ENCODE data around the gene FHIT. TPM values are rescaled to one million over a fixed set of nuclear protein-coding genes. Genes with fewer than 3 reads are reported as not detected.
"Not testable (repeated sequence)": the region's sequence is repeated elsewhere in the genome, so short reads cannot be mapped to it uniquely, and the experiment has no call there.

Gene FHIT
- total RNA-seq, 1 donor from 2014 or later, result 26.0 TPM

DNA sequence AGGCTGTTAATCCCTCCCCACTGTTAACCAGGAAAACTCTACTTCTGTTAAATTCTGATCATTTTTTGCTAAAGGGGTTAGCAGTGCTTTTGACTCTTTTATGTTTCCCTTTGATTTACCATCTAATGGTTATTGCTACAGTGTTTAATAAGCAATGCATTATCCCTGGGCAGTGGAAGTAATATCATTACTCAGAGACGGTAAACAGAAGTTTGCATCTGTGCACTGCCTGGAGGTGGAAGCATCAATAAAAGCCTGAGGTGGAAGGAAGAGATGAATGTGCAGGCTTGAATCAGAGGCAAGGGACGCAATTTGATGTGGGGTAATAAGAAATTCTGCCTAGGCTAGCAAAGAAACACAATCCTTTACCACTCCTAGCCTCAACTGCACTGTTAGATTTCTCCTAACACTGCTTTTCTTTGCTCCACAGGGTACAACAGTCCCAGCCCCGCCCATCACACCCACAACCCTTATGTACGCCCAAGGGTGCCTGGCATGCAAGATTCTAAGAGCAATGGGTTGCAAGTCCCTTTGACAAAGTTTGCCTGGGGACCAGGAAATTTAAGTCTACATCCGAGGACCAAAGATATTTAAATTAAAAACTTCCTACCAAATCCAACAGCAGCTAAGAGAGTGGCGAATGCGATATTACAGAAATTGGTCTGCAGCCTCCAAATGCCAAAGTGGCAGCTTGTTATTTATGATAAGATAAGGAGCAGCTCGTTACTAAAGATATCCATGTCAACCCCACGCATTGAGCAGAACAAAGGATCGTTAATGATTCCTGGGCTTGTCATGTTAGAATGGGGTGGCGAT lies 261.4 kb downstream of the FHIT start:
- DNase-seq (ENCODE audit: low spot score), result no peak

DNA sequence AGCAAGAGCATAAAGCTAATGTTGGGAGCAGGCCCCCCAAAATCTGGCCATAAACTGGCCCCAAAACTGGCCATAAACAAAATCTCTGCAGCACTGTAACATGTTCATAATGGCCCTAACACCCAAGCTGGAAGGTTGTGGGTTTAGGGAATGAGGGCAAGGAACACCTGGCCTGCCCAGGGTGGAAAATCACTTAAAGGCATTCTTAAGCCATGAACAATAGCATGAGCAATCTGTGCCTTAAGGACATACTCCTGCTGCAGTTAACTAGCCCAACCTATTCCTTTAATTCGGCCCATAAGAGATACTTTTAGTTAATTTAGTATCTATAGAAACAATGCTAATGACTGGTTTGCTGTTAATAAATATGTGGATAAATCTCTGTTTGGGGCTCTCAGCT lies 264.1 kb downstream of the FHIT start:
- DNase-seq (ENCODE audit: low spot score), result not testable (repeated sequence)

DNA sequence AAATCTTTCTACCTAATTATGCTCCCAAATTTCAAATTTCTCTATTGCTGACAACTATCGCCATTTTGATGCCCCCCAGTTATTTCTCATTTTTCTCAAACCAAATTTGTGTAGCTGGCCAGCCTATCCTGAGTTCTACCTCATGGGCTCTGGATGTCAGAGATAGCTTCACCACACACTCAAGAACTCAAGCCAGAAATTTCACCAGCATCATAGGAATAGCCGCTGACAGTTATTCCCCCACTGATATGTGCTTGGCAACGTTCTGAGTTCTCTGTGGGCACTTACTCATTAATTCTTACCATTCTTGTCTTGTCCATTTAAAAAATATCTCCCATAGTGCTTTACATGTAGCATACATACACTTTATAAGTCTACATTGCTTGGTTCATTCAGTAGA lies 264.7 kb downstream of the FHIT start:
- no peak for DNase-seq (ENCODE audit: low spot score)

DNA sequence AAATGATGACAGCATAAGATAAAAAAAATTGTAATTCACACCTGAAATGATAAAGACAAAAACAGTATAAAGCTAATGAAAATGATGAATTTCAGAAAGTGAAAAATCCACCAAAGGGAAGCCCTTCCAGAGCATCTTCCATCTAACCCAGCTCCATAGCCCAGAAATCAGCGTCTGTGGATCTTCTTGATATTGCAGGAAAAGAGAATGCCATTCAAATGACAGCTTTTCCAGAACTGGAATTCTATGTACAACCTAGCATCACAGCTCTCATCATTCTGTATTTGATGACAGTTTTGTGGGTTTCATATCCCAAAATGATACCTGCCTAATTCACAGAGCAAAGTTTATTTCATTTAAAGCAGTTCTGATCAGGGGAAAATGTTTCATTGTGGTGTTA lies 267.3 kb downstream of the FHIT start:
- no peak for DNase-seq (ENCODE audit: low spot score)

DNA sequence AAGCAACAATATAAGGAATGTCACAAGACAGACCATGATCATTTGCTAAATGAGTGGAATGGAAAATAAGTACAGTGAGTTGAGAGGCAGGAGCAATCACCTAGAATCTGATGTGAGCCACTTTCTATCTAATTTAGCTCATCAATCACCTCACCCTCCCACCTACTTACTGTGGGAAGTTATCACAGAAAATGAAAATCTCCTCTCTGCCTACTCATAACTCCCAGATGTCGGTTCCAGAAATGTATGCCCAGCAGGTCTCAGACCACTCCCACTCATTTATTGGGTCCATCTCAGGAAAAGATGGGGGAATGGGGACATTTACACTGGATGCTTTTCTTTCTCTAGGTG lies 270.9 kb downstream of the FHIT start:
- DNase-seq (ENCODE audit: low spot score), result no peak

DNA sequence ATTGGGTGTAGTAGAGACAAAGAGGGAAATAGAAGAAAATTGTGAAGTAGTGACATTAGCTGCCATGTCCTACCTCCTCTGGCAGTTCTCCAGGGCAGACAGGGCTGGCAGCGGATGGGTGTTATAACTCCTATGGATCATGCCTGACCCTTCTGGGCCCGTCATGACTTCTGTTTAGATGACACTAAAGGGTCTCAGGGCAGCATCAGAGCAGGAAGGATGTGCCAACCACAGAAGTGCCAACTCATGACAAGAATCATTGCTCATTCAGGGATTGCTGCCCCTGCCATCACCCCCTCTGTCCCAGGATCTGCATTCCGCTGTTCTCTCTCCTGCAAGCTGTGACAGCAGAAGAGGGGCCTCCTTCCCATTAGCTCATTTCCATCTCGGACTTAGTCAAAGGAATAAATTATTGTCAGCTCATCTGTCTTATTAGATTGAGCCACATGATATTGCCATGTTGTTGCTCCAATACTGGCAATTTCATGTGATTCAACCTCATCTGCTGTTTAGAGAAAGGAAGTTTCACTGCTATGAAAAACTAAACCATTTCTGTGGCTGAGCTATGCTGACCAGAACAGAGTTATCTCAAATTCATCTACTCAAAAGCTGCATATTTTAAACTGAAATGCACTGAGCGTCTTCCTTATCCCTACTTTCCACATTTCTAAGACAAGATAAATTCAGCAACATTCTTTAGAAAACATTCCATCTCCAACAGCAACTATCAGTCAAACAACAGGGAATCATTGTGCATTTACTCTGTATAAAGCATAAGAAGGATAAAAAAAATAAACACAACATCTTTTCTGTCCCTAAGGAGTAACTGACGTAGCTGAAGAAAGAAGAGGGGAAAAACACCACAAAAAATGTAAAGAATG lies 271.6 kb downstream of the FHIT start:
- no peak for DNase-seq (ENCODE audit: low spot score)

DNA sequence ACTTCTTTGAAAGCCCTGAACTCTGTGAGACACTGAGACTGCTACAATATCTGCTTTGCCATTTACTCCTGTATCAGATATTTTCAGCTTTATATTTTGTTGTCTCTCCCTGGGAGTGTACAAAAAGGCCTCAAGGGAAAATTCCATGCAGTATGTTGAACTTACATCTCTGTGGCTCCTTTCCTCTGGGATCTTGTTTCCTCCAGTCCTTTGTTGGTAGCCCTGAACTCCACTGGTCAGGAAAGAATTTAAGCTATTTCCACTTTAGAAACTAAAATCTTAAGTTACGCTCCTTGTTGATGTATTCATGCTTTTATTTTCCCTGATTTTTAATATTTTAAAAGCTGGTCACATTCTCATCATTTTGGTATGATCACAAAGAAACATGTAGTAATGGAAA lies 277.9 kb downstream of the FHIT start:
- DNase-seq (ENCODE audit: low spot score), result no peak

DNA sequence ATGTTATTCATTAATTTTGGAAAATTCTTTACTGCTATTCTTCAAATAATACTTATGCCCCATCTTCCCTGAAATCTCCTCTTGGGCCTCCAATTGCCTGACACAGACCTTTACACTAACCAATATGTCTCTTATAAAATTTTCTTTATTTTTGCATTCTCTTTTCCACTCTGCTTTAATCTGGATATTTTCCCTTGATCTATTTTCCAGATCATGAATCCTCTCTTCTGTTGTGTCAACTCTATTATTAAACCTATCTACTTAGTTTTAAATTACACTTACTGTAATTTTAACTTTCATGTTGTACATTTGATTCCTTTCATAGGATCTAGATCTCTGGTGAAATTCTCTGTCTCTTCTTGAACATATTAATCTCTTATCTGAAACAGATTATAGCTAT lies 278.7 kb downstream of the FHIT start:
- DNase-seq (ENCODE audit: low spot score), result no peak

DNA sequence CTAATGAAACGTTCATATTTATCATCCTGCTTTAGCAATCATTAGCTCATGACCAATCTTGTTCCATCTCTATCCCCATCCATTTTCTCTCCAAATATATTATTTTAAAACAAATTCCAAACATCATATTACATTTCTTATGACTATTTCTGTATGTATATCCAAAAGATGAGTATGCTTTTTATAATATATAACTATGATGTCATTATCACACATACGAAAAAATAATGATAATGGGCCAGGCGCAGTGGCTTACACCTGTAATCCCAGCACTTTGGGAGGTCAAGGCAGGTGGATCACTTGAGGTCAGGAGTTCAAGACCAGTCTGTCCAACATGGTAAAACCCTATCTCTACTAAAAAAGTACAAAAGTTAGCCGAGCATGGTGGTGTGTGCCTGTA lies 280.4 kb downstream of the FHIT start:
- DNase-seq (ENCODE audit: low spot score), result no peak

DNA sequence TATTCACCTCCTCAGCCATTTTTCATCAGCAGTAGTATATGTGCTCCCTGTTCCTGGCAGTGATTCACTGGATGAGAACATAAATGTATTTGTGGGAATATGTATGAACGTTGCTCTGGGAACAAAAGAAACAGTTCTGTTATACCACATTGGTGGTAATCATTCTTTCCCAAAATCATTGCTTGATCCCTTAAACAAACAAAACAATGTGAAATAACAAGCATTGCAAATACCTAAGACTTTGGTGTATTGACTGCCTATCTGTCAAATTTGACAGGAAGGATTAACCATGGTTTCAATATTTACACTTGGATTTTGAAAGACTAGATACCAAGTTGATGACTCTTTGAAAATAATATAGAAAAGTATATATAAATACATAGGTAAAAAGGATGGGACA lies 284.1 kb downstream of the FHIT start:
- no peak for DNase-seq (ENCODE audit: low spot score)

DNA sequence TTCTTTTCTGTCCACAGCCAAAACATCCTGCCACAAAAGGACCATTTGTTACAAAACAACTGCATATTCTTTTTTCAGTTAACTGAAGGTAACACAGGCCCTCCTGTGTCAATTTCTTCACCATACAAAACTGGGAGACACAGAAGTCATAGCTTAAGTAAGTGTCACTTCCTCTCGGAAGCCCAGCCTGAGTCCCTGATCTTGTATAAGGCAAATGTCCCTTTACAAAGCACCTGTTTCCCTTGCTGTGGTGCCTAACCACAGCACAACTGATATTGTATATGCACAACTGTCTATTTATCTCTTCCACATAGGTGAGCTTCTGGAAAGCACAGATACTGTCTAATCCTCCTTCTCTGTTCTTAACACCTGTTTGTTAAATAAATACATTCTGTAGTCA lies 293.7 kb downstream of the FHIT start:
- DNase-seq (ENCODE audit: low spot score), result no peak

DNA sequence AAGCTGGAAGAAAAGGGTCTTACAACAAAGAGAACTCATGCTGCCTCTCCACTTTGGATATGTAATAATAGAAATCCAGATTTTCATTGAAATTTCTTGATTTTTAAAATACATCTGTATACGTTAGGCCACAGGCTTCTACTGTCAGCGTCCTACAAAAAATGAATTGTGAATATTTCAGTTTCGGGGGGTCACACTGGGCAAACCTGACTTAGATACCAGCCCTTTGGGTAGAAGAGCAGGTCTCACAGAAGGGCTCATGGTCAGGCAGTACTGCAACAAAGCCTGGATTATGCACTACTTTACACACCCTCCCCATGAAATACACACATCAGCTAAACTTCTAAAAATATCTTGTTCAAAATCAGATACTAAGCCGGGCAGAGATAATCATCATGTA lies 294.5 kb downstream of the FHIT start:
- no peak for DNase-seq (ENCODE audit: low spot score)

DNA sequence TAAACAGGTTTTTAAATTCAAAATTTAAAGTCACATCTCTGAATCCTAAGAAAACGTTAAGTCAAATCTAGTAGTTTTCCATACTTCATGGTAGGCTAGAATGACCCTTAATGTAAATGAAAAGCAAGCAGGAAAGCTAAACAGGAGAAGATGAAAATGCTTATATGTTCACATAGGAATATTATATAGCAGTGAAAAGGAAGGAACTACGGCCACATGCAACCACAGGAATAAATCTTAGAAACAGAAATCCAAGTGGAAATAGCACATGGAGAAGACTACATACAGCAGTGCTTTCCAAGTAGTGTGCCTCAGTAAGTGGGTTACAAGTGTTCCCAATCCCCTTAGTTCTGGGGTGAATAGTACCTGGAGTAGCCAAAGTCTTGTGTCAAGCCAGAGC lies 296.2 kb downstream of the FHIT start:
- DNase-seq (ENCODE audit: low spot score), result no peak

DNA sequence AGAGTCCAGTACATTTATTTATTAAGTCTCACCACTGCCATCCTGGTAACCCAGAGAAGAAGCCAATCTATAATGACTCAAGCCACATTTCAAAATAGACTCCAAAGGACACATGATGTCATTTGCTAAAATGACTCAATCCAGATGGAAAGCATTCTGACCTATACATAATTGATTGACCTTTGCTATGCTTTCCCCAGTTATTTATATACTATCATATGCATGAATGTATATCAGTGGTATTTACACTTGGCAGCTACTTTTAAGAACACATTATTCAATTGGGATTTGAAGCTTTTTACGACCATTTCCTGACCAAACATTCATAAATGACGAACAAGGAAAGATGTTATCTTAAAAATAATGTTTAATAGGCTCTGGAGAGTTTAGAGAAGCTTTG lies 297.2 kb downstream of the FHIT start:
- DNase-seq (ENCODE audit: low spot score), result no peak

DNA sequence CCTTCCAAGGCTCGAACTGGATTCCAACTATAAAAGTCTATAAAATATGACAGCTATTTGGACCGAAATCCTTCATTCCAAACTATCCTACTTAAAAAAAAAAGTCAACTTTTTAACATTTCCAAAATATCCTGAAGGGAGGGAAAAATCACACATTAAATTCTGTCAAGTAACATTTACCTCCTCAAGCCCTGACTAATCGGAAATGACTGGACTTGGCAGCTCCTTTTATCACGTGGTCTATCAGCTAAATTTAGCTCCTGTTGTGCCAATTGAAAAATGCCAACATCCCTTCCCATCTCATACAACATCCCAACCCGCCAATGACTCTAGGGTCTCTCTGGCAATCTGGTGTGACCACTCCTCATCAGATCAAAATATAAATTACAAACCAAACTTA lies 297.9 kb downstream of the FHIT start:
- no peak for DNase-seq (ENCODE audit: low spot score)

DNA sequence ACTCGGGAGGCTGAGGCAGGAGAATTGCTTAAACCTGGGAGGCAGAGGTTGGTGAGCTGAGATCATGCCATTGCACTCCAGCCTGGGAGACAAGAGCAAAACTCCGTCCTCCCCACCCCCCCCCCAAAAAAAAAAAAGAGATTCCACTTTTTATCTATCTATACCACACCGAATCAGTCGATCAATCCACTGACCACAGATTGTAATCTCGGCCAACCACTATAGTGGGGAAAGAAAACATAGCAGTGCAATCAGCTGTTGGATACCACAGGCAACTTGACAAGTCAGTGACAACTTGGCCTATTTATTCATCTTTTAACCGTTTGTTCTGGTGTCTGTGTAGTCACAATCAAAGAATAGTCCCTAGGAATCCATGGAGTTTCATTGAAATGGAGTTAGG lies 299.2 kb downstream of the FHIT start:
- DNase-seq (ENCODE audit: low spot score), result no peak

DNA sequence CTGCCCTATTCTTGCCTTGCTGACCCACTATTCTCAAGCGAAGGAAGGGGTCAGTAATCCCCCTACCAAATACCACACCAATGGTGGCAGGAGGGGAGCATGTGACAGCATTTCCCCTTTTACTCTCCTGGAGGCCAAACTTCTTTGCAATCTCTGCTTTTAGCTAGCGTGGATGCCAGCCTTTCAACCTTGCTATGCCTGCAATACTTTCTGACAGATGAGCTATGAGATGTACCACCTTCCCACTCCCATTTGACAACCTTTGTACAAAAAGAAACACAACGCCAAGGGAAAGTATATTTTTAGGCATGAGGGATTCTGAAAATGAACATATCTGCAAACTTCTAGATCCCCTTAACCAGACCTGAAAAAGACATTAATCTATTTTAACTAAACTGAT lies 302.1 kb downstream of the FHIT start:
- DNase-seq (ENCODE audit: low spot score), result no peak

DNA sequence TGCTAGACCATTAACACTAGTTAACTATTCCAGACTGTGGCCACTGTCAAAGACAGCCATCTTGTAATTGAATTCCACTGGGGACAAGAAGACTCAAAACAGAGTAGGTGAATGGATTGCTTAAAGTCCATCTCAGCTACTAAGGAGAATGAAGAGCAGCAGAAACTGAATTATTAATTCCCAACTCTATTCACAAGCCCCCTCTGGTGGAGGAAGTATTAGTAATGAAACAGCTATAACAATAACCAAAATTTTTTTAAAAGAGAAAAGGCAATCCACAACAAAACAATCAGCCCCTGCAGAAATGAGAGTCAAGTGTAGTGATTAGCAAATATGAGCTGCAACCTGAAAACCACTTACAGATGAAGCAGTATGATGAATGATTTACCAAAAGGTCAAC lies 302.8 kb downstream of the FHIT start:
- DNase-seq (ENCODE audit: low spot score), result no peak

DNA sequence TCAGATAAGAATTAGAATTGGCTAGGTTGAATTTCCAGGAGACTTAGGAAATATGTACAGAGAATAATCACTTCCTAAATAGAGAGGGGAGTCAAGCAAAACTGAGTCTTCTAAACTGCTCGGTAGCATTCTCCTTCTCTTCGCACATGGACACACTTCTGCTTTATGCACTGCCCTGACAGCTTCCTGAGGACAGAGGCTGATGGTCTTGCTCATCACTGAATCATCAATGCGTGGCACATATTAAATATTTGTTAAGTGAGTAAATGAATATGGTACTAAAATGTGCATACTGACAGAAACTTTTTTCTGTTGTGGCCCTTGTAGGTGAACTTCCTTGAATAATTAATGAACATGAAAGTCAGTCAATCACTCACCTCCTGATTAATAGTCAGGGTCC lies 315.5 kb downstream of the FHIT start:
- DNase-seq (ENCODE audit: low spot score), result no peak

DNA sequence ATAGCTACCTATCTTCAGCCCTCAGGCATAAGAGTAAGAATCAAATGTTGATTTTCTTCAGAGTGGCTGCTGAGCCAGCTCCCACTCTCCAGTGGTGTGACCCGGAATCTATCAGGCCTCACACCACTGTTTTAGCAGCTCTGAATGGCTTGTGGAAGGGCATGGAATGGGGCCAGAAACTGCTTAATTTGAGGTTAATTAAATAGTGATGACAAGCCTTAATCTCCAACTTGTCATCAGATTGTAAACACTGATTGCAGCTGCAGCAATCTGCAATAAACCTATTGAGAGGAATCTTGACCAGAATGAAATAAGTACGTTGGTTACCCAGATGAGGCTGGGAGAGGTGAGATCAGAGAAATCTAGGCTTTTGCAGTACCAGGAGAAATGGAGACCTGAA lies 317.4 kb downstream of the FHIT start:
- no peak for DNase-seq (ENCODE audit: low spot score)

DNA sequence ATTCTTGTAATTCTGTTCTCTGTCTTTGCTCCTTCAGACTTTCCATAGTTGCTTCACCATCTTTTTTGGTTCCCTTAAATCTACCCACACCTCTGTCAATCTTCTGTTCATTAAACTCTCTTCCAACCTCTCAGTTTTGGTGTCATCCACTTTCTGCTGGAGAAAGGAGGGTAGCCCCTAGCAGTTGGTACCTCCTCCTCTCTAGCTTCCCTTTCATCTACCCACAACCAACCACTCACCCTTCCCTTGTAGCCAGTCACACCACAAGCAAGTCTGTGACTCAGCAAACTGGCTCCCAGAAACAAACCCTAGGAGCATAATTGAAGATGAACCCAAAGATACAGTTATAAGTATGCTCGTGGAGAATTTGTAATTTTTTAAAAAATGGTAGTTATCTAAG lies 318.6 kb downstream of the FHIT start:
- DNase-seq (ENCODE audit: low spot score), result no peak

DNA sequence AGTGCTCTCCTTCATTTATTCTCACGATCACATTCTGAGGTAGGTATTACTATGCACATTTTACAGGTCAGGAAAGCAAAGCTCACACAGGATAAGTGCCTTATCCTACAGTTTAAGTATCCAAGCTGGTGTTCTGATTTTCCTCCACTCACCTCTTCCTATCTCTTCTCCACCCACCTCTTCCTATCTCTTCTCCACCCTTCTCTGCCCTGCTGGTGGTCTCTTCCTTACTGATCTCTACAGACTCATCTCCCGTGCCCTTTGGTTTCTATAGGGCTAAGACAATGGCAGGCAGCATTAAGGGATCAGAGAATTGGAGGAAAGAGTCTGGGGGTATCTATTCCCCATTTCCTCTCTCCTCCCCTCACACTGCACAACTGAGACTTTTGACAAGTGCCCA lies 319.1 kb downstream of the FHIT start:
- no peak for DNase-seq (ENCODE audit: low spot score)

DNA sequence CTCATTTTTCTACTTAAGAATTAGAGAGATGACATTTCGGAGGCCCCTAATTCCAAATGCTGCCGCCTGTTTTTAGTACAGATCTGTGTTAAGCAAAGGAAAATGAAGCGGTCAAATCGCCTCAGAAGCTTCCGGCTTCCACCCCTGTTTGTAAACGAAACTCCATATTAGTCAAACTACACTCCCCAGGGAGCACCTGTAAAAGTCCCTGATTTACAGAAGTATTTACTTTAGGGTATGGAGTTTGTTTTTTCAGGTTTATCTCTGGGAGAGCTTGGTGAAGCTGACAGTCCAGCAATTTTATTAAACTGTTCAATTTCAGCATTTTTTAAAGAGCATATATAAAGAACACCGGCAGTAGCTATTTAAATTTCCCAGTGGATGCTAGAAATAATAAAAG lies 319.8 kb downstream of the FHIT start:
- DNase-seq (ENCODE audit: low spot score), result no peak

Measured in ureter (tissue), 1 donor.